Smooth muscle cell (in vitro differentiated cells): ENCODE measurements around the gene SH3RF3. TPM values are rescaled to one million over a fixed set of nuclear protein-coding genes. Genes with fewer than 3 reads are reported as not detected.

Experiments
- DNase-seq: peaks from one replicate; lab custom pipeline; 2025; ENCODE audit not compliant: unreplicated experiment; lab: John Stamatoyannopoulos, UW
- H2AFZ ChIP-seq: fragments of 200-600 bp; sonication (generic); 2 replicates; pipeline ENCODE4 v1.6.0; 2016; ENCODE audit warnings: antibody characterized with exemption, low read depth, mild to moderate bottlenecking
- H3F3A ChIP-seq: fragments of 200-600 bp; sonication (generic); 2 replicates; pipeline ENCODE4 v1.6.0; 2017; ENCODE audit warnings: antibody characterized with exemption, low read depth
- H3K27ac ChIP-seq: fragments of 200-600 bp; sonication (generic); 2 replicates; pipeline ENCODE4 v1.5.1; 2016; ENCODE audit warnings: low read depth, mild to moderate bottlenecking
- H3K27me3 ChIP-seq: fragments of 200-600 bp; sonication (generic); 2 replicates; pipeline ENCODE4 v1.6.1; 2016; ENCODE audit warnings: low read depth, mild to moderate bottlenecking
- H3K36me3 ChIP-seq: fragments of 200-600 bp; sonication (generic); 2 replicates; pipeline ENCODE4 v1.5.1; 2016; ENCODE audit warnings: low read depth
- H3K4me1 ChIP-seq: fragments of 200-600 bp; sonication (generic); 2 replicates; pipeline ENCODE4 v1.5.1; 2016; ENCODE audit warnings: low read depth
- H3K4me2 ChIP-seq: fragments of 200-600 bp; sonication (generic); 2 replicates; pipeline ENCODE4 v1.6.0; 2016; ENCODE audit warnings: mild to moderate bottlenecking
- H3K4me3 ChIP-seq: fragments of 200-600 bp; sonication (generic); 2 replicates; pipeline ENCODE4 v1.5.1; 2016; ENCODE audit warnings: mild to moderate bottlenecking
- H3K79me2 ChIP-seq: fragments of 200-600 bp; sonication (generic); 2 replicates; pipeline ENCODE4 v1.6.0; 2016; ENCODE audit warnings: low read depth, mild to moderate bottlenecking
- H3K9ac ChIP-seq: fragments of 200-600 bp; sonication (generic); 2 replicates; pipeline ENCODE4 v1.6.0; 2016; ENCODE audit warnings: low read depth
- H3K9me3 ChIP-seq: fragments of 200-600 bp; sonication (generic); replicated peaks from 2 replicates; pipeline ENCODE4 v1.5.1; 2016; ENCODE audit warnings: low read depth
- H4K20me1 ChIP-seq: fragments of 200-600 bp; sonication (generic); 2 replicates; pipeline ENCODE4 v1.6.0; 2016; ENCODE audit warnings: low read depth
- CTCF ChIP-seq: fragments of 200-600 bp; sonication (generic); IDR thresholded peaks from 2 replicates; pipeline ENCODE4 v1.5.1; 2017; ENCODE audit warnings: borderline replicate concordance, mild to moderate bottlenecking, antibody characterized with exemption; ENCODE audit not compliant: insufficient read depth, poor library complexity, severe bottlenecking
- WGBS: methylation state at CpG from one replicate; pipeline ENCODE4 v1.1.7; 2016; ENCODE audit warnings: low lambda C conversion rate; 5-methylcytosine and 5-hydroxymethylcytosine counted together
- polyA plus RNA-seq: library from polyadenylated mRNA; unstranded; fragments of >200 nt; fragmentation: Nextera tagmentation; extraction: Ambion mirVana; gene quantifications from 2 replicates; pipeline ENCODE4 v1.2.1, GENCODE V29; 2016
- total RNA-seq: library from RNA; depleted of rRNA; stranded (reverse); fragments of >200 nt; gene quantifications from 2 replicates; pipeline ENCODE4 v1.2.3, GENCODE V29; 2014

SH3RF3 gene
- total and polyA plus RNA-seq, 2 experiments from 2014 or later: 6.6 to 11.8 TPM

DNA sequence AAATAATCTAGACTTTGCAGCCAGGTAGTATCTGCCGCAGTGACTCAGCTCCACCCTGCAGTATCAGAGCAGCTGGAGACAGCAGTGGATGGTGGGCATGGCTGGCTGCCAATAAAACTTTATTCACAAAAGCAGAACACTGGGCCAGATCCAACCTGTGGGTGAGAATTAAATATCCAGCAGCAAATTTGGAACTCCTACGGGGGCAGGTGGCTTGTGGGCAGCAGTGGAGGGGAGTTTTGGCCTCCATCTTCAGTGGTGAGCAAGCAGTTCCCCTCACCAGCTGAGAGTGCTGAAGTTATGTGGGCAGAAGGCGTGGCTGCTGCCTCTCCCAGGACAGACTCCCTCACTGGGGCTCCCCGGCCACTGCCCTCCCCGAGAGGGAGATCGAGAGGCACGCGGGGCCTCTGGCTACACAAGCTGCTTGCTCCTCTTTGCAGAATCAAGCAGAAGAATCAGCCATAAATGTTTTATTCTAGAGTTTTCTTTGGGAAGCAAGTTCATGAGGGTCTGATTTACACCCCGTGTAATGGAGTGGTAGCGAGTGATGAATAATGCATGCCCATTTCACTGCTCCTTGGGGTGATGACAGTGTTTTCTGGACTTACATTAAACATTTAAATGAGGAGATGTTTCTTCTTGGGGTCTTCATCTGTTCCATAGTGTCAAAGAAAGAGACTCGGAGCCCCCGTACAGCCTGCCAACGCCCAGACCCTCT is 280.5 kb downstream of the SH3RF3 start:
- Histone ChIP-seq H3K27me3 (no peaks in the 10 kb centered on the region), H3K9ac (no peak overlapping the region), H3K4me3 (no peak overlapping the region), H4K20me1 (peaks cover 22% of the 10 kb centered on the region), H3K27ac (no peak overlapping the region), H3F3A (no peaks in the 10 kb centered on the region), H3K4me2 (no peak overlapping the region), H3K9me3 (no peaks in the 10 kb centered on the region), H3K4me1 (peaks cover 8% of the 10 kb centered on the region), H3K36me3 (no peaks in the 10 kb centered on the region), H2AFZ (no peak overlapping the region), H3K79me2 (no peaks in the 10 kb centered on the region)
- 82% methylated on average over 9 of the region's 13 CpGs for WGBS
- no peak for TF ChIP-seq CTCF
- DNase-seq: no peak

DNA sequence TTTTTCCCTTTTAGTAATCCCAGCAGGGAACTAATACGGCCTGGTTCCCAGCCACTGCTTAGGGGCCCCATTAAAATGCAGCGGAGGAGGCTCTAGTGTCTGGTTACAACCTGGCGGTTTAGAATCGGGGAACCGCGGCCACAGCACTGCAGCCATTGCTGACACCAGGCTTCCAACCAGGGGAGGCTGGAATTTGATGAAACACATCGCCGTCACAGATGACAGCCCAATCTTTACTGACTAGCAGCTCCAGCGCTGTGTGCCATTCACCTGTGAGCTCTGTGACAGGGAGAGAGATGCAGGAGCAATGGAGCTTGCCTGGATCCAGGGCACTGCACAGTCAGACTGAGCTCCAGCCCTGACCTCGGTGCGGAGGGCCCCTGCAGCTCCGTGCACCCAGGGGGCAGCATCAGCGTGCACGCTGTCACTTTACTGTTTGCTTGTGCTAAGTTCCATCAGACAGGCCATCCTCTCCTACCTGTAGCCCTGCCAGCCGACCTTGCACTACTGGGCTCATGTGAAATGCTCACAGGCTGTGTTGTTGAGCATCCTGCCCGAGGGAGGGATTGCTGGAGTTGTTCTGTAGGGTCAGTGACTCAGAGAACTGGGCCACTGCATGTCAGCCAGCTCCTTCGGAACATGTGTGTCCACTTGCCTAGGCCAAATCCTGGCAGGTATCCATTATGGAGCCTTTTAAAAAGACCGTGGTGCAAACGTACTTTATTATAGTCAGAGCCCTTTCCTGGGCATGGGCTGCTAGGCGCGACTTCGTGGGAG is 281.2 kb downstream of the SH3RF3 start:
- WGBS: 79% methylated on average over 22 of the region's 22 CpGs
- H3K4me1 ChIP-seq: peaks cover 8% of the 10 kb centered on the region
- no peak overlapping the region for H3K9ac ChIP-seq
- no peak overlapping the region for H3K4me3 ChIP-seq
- TF ChIP-seq CTCF: no peak
- H3K79me2 ChIP-seq: no peaks in the 10 kb centered on the region
- H3K36me3 ChIP-seq: no peaks in the 10 kb centered on the region
- no peak for DNase-seq
- H3F3A ChIP-seq: no peaks in the 10 kb centered on the region
- no peak overlapping the region for H2AFZ ChIP-seq
- H3K27me3 ChIP-seq: no peaks in the 10 kb centered on the region
- H3K9me3 ChIP-seq: no peaks in the 10 kb centered on the region
- H4K20me1 ChIP-seq: peaks cover 20% of the 10 kb centered on the region
- H3K27ac ChIP-seq: no peak overlapping the region
- H3K4me2 ChIP-seq: no peak overlapping the region

DNA sequence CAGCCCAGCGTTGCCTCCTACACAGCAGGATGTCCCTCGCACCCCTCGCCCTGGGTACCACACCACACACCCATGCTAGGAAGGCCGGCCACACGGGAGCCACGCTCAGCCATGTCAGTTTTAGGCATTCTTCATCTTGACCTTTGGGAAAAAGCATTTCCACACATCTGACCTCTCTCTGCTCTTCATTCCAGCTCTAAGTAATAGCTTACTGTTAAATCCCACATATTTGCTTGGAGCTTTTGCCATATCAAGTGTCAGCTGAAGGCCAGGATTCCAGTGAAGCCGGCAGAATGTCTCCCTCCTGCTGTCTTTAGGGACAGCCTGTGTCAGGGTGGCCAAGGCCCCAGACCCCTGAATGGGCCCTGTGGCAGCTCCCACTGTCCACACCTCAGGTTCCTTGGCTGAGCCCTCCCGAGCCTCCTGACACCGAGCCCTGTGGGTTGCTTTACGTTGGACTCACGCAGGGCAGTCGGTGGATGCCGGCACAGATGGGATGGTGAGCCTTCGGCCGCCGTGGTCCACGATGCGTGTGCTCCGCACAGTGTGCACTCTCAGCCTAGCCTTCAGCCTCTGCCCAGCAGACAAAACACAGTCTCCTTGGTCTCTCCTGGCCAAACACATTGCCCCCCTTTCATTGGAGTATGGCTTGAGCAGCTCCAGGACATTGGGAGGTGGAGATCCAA is 282.8 kb downstream of the SH3RF3 start:
- Histone ChIP-seq H3K9ac (no peak overlapping the region), H3K27ac (no peak overlapping the region), H3K36me3 (no peaks in the 10 kb centered on the region), H3K4me2 (no peak overlapping the region), H4K20me1 (peaks cover 15% of the 10 kb centered on the region), H3K9me3 (no peaks in the 10 kb centered on the region), H3K27me3 (no peaks in the 10 kb centered on the region), H2AFZ (no peak overlapping the region), H3K4me3 (no peak overlapping the region), H3K79me2 (no peaks in the 10 kb centered on the region), H3K4me1 (peaks cover 8% of the 10 kb centered on the region), H3F3A (no peaks in the 10 kb centered on the region)
- no peak for TF ChIP-seq CTCF
- WGBS: 88% methylated on average over 19 of the region's 19 CpGs
- no peak for DNase-seq
